Testis (tissue), 3 donors: ENCODE data around the gene LRMDA. TPM values are rescaled to one million over a fixed set of nuclear protein-coding genes. Genes with fewer than 3 reads are reported as not detected.

Source experiments
- DNase-seq: peaks from one replicate; pipeline ENCODE4 v3.0.0-alpha.2; 2019
- H3K27ac ChIP-seq, 2 donors: fragments of 200-600 bp; sonication (generic); one replicate each; pipeline ENCODE4 v1.5.1; 2019
- H3K27me3 ChIP-seq: fragments of 200-600 bp; sonication (generic); one replicate; pipeline ENCODE4 v1.5.1; 2019
- H3K36me3 ChIP-seq: fragments of 200-600 bp; sonication (generic); one replicate; pipeline ENCODE4 v1.5.1; 2017; ENCODE audit warnings: low read depth; ENCODE audit errors: missing control alignments
- H3K4me1 ChIP-seq: fragments of 200-600 bp; sonication (generic); one replicate; pipeline ENCODE4 v1.5.1; 2019
- H3K4me3 ChIP-seq, 2 donors: fragments of 200-600 bp; sonication (generic); one replicate each; pipeline ENCODE4 v1.5.1; 2017 to 2019
- H3K9me3 ChIP-seq: fragments of 200-600 bp; sonication (generic); one replicate; pipeline ENCODE4 v1.5.1; 2017
- POLR2A ChIP-seq: fragments of 450-650 bp; IDR thresholded peaks from one replicate; pipeline ENCODE4 v1.6.1; 2017; ENCODE audit warnings: antibody characterized with exemption, mild to moderate bottlenecking, moderate library complexity
- WGBS, 2 donors: methylation state at CpG; one replicate each; pipeline ENCODE4 v1.1.5; 2018; 5-methylcytosine and 5-hydroxymethylcytosine counted together
- intact Hi-C: fragments of 100-400 bp; cut with DNase I; formaldehyde crosslinking; loops from one replicate; pipeline ENCODE4 v1.15.1; 2023; ENCODE audit warnings: low total_unique reads
- polyA plus RNA-seq: library from polyadenylated mRNA; stranded (reverse); fragments of 350-450 nt; fragmentation: Illumina TruSeq; extraction: RNeasy Lipid Tissue Mini Kit (QIAGEN cat#74804); gene quantifications from one replicate; pipeline ENCODE4 v1.2.3, GENCODE V29; 2014; ENCODE audit warnings: low read depth, low replicate concordance; ENCODE audit not compliant: insufficient read depth
- total RNA-seq, 2 donors: library from RNA; depleted of rRNA; stranded (reverse); fragments of >200 nt; gene quantifications; one replicate each; pipeline ENCODE4 v1.2.3, GENCODE V29; 2016
- TF ChIP-seq, protein P1 (sequence below), 3 experiments: fragments of 450-650 bp in 2 of 3; fragments of 200-600 bp in 1 of 3; sonication (generic) in 1 of 3; IDR thresholded peaks; one replicate each; pipeline ENCODE4 v1.5.1; 2016 to 2019; ENCODE audit warnings: antibody characterized with exemption in 3 of 3, mild to moderate bottlenecking in 2 of 3, moderate library complexity in 1 of 3

LRMDA gene
- total and polyA plus RNA-seq, 3 donors from 2014 or later: 7.6 to 13.8 (median 10.6) TPM

GRCh38 chr10:75572478-75572877 lies 141.1 kb downstream of the LRMDA start:
- Histone ChIP-seq H3K36me3 (no peaks in the 10 kb centered on the region), H3K27ac (no peak overlapping the region), H3K27me3 (no peaks in the 10 kb centered on the region), H3K4me3 (no peak overlapping the region), H3K9me3 (no peaks in the 10 kb centered on the region), H3K4me1 (no peaks in the 10 kb centered on the region)
- TF ChIP-seq POLR2A: no peak
- TF ChIP-seq, protein P1, sequence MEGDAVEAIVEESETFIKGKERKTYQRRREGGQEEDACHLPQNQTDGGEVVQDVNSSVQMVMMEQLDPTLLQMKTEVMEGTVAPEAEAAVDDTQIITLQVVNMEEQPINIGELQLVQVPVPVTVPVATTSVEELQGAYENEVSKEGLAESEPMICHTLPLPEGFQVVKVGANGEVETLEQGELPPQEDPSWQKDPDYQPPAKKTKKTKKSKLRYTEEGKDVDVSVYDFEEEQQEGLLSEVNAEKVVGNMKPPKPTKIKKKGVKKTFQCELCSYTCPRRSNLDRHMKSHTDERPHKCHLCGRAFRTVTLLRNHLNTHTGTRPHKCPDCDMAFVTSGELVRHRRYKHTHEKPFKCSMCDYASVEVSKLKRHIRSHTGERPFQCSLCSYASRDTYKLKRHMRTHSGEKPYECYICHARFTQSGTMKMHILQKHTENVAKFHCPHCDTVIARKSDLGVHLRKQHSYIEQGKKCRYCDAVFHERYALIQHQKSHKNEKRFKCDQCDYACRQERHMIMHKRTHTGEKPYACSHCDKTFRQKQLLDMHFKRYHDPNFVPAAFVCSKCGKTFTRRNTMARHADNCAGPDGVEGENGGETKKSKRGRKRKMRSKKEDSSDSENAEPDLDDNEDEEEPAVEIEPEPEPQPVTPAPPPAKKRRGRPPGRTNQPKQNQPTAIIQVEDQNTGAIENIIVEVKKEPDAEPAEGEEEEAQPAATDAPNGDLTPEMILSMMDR (IDR thresholded peaks at IDR 0.05): no peak
- intact Hi-C loops: no loop called here
- DNase-seq: no peak
- 95 to 98% methylated on average over 2 of the region's 2 CpGs for WGBS, 2 donors

GRCh38 chr10:75575940-75576339 lies 144.5 kb downstream of the LRMDA start:
- H3K9me3 ChIP-seq: no peaks in the 10 kb centered on the region
- H3K27me3 ChIP-seq: no peaks in the 10 kb centered on the region
- TF ChIP-seq, protein P1 (IDR thresholded peaks at IDR 0.05): no peak
- no peak for TF ChIP-seq POLR2A
- H3K4me1 ChIP-seq: no peaks in the 10 kb centered on the region
- H3K4me3 ChIP-seq: no peak overlapping the region
- H3K36me3 ChIP-seq: no peaks in the 10 kb centered on the region
- no peak for DNase-seq
- no peak overlapping the region for H3K27ac ChIP-seq
- 75 to 86% methylated on average over 4 of the region's 4 CpGs for WGBS, 2 donors
- intact Hi-C loops: no loop called here

GRCh38 chr10:75582102-75582501 lies 150.7 kb downstream of the LRMDA start:
- H3K4me3 ChIP-seq: no peak overlapping the region
- no peaks in the 10 kb centered on the region for H3K36me3 ChIP-seq
- no peaks in the 10 kb centered on the region for H3K9me3 ChIP-seq
- 85% methylated on average over 1 of the region's 1 CpG; no CpG with 5 or more reads in 1 of the 2 donors for WGBS, 2 donors
- TF ChIP-seq POLR2A: no peak
- TF ChIP-seq, protein P1 (IDR thresholded peaks at IDR 0.05): no peak
- H3K27ac ChIP-seq: no peak overlapping the region
- intact Hi-C loops: no loop called here
- DNase-seq: no peak
- H3K27me3 ChIP-seq: no peaks in the 10 kb centered on the region
- H3K4me1 ChIP-seq: no peaks in the 10 kb centered on the region

GRCh38 chr10:75585294-75585693 lies 153.9 kb downstream of the LRMDA start:
- Histone ChIP-seq H3K36me3 (no peaks in the 10 kb centered on the region), H3K27me3 (no peaks in the 10 kb centered on the region), H3K4me1 (no peaks in the 10 kb centered on the region), H3K9me3 (no peaks in the 10 kb centered on the region), H3K27ac (no peak overlapping the region), H3K4me3 (no peak overlapping the region)
- TF ChIP-seq, protein P1 (IDR thresholded peaks at IDR 0.05): no peak
- no peak for TF ChIP-seq POLR2A
- WGBS, 2 donors: 96 to 97% methylated on average over 1 of the region's 1 CpG
- no peak for DNase-seq
- intact Hi-C loops: no loop called here

- TF ChIP-seq, protein P1 (IDR thresholded peaks at IDR 0.05): no peak
- no peak for TF ChIP-seq POLR2A
- no peak overlapping the region for H3K27ac ChIP-seq
- H3K36me3 ChIP-seq: no peaks in the 10 kb centered on the region
- H3K4me1 ChIP-seq: no peaks in the 10 kb centered on the region
- no peaks in the 10 kb centered on the region for H3K9me3 ChIP-seq
- DNase-seq: no peak
- H3K27me3 ChIP-seq: no peaks in the 10 kb centered on the region
- no peak overlapping the region for H3K4me3 ChIP-seq
- WGBS, 2 donors: 89 to 100% methylated on average over 1 of the region's 1 CpG
- intact Hi-C loops: no loop called here
These were observed 155.4 kb downstream of the LRMDA start for GRCh38 chr10:75586814-75587213.
